Uterus (tissue), 4 donors: Measurements from ENCODE around the gene ADARB1. TPM values are rescaled to one million over a fixed set of nuclear protein-coding genes. Genes with fewer than 3 reads are reported as not detected.
A peak's percentile ranks its signal among the peaks of the same experiment; 100 is the strongest.

Experiments
- DNase-seq, 2 donors: peaks; one replicate each; pipeline ENCODE4 v3.0.0-alpha.2; 2019 to 2020
- H3K27ac ChIP-seq, 2 donors: fragments of 200-600 bp; sonication (generic); 1 replicate in 1 of 2; 2 replicates in 1 of 2; pipeline ENCODE4 v1.5.1; 2016 to 2018
- H3K27me3 ChIP-seq, 2 donors: fragments of 200-600 bp; sonication (generic); one replicate each; pipeline ENCODE4 v1.5.1; 2018 to 2019; ENCODE audit warnings: control low read depth in 1 of 2
- H3K36me3 ChIP-seq, 2 donors: fragments of 200-600 bp; sonication (generic); one replicate each; pipeline ENCODE4 v1.5.1; 2019; ENCODE audit warnings: control low read depth in 1 of 2
- H3K4me1 ChIP-seq, 2 donors: fragments of 200-600 bp; sonication (generic); one replicate each; pipeline ENCODE4 v1.5.1; 2018 to 2019; ENCODE audit warnings: control low read depth in 1 of 2
- H3K4me3 ChIP-seq, 2 donors: fragments of 200-600 bp; sonication (generic); 1 replicate in 1 of 2; 2 replicates in 1 of 2; pipeline ENCODE4 v1.5.1; 2018 to 2019; ENCODE audit warnings: mild to moderate bottlenecking in 1 of 2
- H3K9me3 ChIP-seq, 2 donors: fragments of 200-600 bp; sonication (generic); one replicate each; pipeline ENCODE4 v1.5.1; 2019; ENCODE audit warnings: control low read depth in 1 of 2
- CTCF ChIP-seq, 4 experiments: fragments of 200-600 bp in 2 of 4; fragments of 450-650 bp in 2 of 4; sonication (generic) in 2 of 4; IDR thresholded peaks; one replicate each; pipeline ENCODE4 v1.5.1; 2016 to 2019; ENCODE audit warnings: antibody characterized with exemption in 4 of 4, mild to moderate bottlenecking in 2 of 4, moderate library complexity in 1 of 4
- POLR2A ChIP-seq, 2 donors: fragments of 450-650 bp; IDR thresholded peaks; one replicate each; pipeline ENCODE4 v1.6.1; 2016; ENCODE audit warnings: antibody characterized with exemption in 2 of 2, mild to moderate bottlenecking in 1 of 2, moderate library complexity in 1 of 2
- intact Hi-C: fragments of 100-400 bp; cut with DNase I; formaldehyde crosslinking; loops from one replicate; pipeline ENCODE4 v1.15.1; 2023; ENCODE audit warnings: low total_unique reads
- total RNA-seq, 4 donors: library from RNA; depleted of rRNA in 3 of 4; stranded (reverse); fragments of >200 nt in 3 of 4; gene quantifications; one replicate each; pipeline versions ENCODE4 v1.1.0 to v1.2.4, GENCODE V29; 2014 to 2023
- donor health status: DM: yes; HTN: yes; CAD: no.

The ADARB1 gene
- total RNA-seq, 4 donors from 2014 or later: 21.8 to 69.6 (median 43.3) TPM

GRCh38 chr21:45088729-45089128, 14.3 kb downstream of the ADARB1 start:
- Histone ChIP-seq H3K27me3 (no peaks in the 10 kb centered on the region), H3K9me3 (no peaks in the 10 kb centered on the region), H3K4me3 (no peak overlapping the region), H3K4me1 (peaks cover 0 to 7% of the 10 kb centered on the region in 2 donors), H3K27ac (no peak overlapping the region), H3K36me3 (no peaks in the 10 kb centered on the region)
- no peak for TF ChIP-seq POLR2A (IDR thresholded peaks at IDR 0.05)
- TF ChIP-seq CTCF (IDR thresholded peaks at IDR 0.05): no peak
- intact Hi-C loops: no loop called here
- no peak for DNase-seq

GRCh38 chr21:45089964-45090363, 15.6 kb downstream of the ADARB1 start:
- Histone ChIP-seq H3K27ac (no peak overlapping the region), H3K36me3 (no peaks in the 10 kb centered on the region), H3K4me3 (no peak overlapping the region), H3K27me3 (no peaks in the 10 kb centered on the region), H3K9me3 (no peaks in the 10 kb centered on the region), H3K4me1 (peaks cover 0 to 7% of the 10 kb centered on the region in 2 donors)
- TF ChIP-seq POLR2A (IDR thresholded peaks at IDR 0.05): no peak
- no peak for TF ChIP-seq CTCF (IDR thresholded peaks at IDR 0.05)
- DNase-seq: no peak
- intact Hi-C loops: no loop called here

GRCh38 chr21:45090966-45091365, 16.6 kb downstream of the ADARB1 start:
- Histone ChIP-seq H3K4me1 (peaks cover 0 to 7% of the 10 kb centered on the region in 2 donors), H3K27me3 (no peaks in the 10 kb centered on the region), H3K36me3 (no peaks in the 10 kb centered on the region), H3K27ac (no peak overlapping the region), H3K9me3 (no peaks in the 10 kb centered on the region), H3K4me3 (no peak overlapping the region)
- TF ChIP-seq CTCF (IDR thresholded peaks at IDR 0.05) (no peak), POLR2A (IDR thresholded peaks at IDR 0.05) (no peak)
- intact Hi-C loops: no loop called here
- DNase-seq: no peak

- H3K9me3 ChIP-seq: no peaks in the 10 kb centered on the region
- TF ChIP-seq CTCF (IDR thresholded peaks at IDR 0.05) (no peak), POLR2A (IDR thresholded peaks at IDR 0.05) (no peak)
- intact Hi-C loops: no loop called here
- H3K4me1 ChIP-seq: peaks cover 0 to 7% of the 10 kb centered on the region in 2 donors
- no peak for DNase-seq
- peak overlapping the region in 1 of 2 donors; percentile 31 for H3K27ac ChIP-seq
- H3K4me3 ChIP-seq: no peak overlapping the region
- no peaks in the 10 kb centered on the region for H3K36me3 ChIP-seq
- H3K27me3 ChIP-seq: no peaks in the 10 kb centered on the region
Observed at GRCh38 chr21:45091550-45092322, 17.4 kb downstream of the ADARB1 start.

GRCh38 chr21:45093035-45093532, 18.7 kb downstream of the ADARB1 start:
- Histone ChIP-seq H3K4me1 (peaks cover 0 to 7% of the 10 kb centered on the region in 2 donors), H3K27ac (peak overlapping the region; percentile 54 to 58)
- DNase-seq: no peak

More at GRCh38 chr21:45093035-45093532, 18.7 kb downstream of the ADARB1 start:
- Histone ChIP-seq H3K9me3 (no peaks in the 10 kb centered on the region), H3K4me3 (no peak overlapping the region), H3K27me3 (no peaks in the 10 kb centered on the region), H3K36me3 (no peaks in the 10 kb centered on the region)
- TF ChIP-seq POLR2A (IDR thresholded peaks at IDR 0.05) (no peak), CTCF (IDR thresholded peaks at IDR 0.05) (no peak)
- intact Hi-C loops: no loop called here
